K562 (cell line): Measurements from ENCODE around the gene MPV17L2. TPM values are rescaled to one million over a fixed set of nuclear protein-coding genes. Genes with fewer than 3 reads are reported as not detected.

ENCODE experiments used
- EP400 ChIP-seq: fragments of 450-650 bp; IDR thresholded peaks from 2 replicates; pipeline ENCODE4 v1.6.1; 2017; ENCODE audit warnings: antibody characterized with exemption, mild to moderate bottlenecking, moderate library complexity
- HBP1 ChIP-seq: fragments of 450-650 bp; formaldehyde crosslinking; IDR thresholded peaks from 2 replicates; pipeline ENCODE4 v1.4.0; 2022; ENCODE audit warnings: missing genetic modification characterization
- HIVEP1 ChIP-seq: fragments of 250-450 bp; sonication (Bioruptor Pico); IDR thresholded peaks from 2 replicates; pipeline ENCODE4 v1.4.0; 2020; ENCODE audit warnings: mild to moderate bottlenecking
- MLLT1 ChIP-seq, 2 experiments: fragments of 450-650 bp; IDR thresholded peaks; 2 replicates each; pipeline ENCODE4 v1.6.1; 2016
- PPARD ChIP-seq: fragments of 250-450 bp; sonication (Bioruptor Pico); IDR thresholded peaks from 2 replicates; pipeline ENCODE4 v1.8.0; 2022; ENCODE audit warnings: inconsistent platforms, mild to moderate bottlenecking, moderate library complexity
- TOE1 ChIP-seq, 2 experiments: fragments of 450-650 bp in 1 of 2; sonication (generic) in 1 of 2; formaldehyde crosslinking in 1 of 2; IDR thresholded peaks; 2 replicates each; pipeline versions ENCODE4 v1.7.1 to v1.8.0; 2016 to 2022; ENCODE audit warnings: borderline replicate concordance in 2 of 2, mild to moderate bottlenecking in 2 of 2, antibody characterized with exemption in 1 of 2, inconsistent platforms in 1 of 2, low read depth in 1 of 2, missing genetic modification reagents in 1 of 2, moderate library complexity in 1 of 2
- ZNF583 ChIP-seq: fragments of 250-450 bp; sonication (Bioruptor Pico); IDR thresholded peaks from 2 replicates; pipeline ENCODE4 v1.4.0; 2020
- ZNF592 ChIP-seq: fragments of 450-650 bp; IDR thresholded peaks from 2 replicates; pipeline ENCODE4 v1.6.1; 2017; ENCODE audit warnings: antibody characterized with exemption, mild to moderate bottlenecking
- polyA plus RNA-seq, 8 experiments: library from polyadenylated mRNA; depleted of rRNA in 4 of 8; stranded (reverse) in 5 of 8; unstranded in 3 of 8; fragments of >200 nt; fragmentation: Nextera tagmentation in 2 of 8; fragmentation: Illumina TruSeq in 1 of 8; extraction: Ambion mirVana in 2 of 8; extraction: Trizol in 1 of 8; gene quantifications; 2 replicates each; pipeline versions ENCODE4 v1.2.1 to v1.2.3, GENCODE V29; 2011 to 2014; ENCODE audit warnings: inconsistent platforms in 1 of 8, missing spikeins in 1 of 8
- total RNA-seq, 7 experiments: library from RNA; depleted of rRNA in 6 of 7; stranded (reverse); fragments of >200 nt in 6 of 7; fragmentation: Illumina TruSeq in 2 of 7; extraction: Trizol in 2 of 7; gene quantifications; 2 replicates each; pipeline versions ENCODE4 v1.2.1 to v1.2.3, GENCODE V29; 2011 to 2021; ENCODE audit warnings: low replicate concordance in 1 of 7
- TF ChIP-seq, protein P1 (sequence below), 2 experiments: fragments of 450-650 bp in 1 of 2; sonication (generic) in 1 of 2; formaldehyde crosslinking in 1 of 2; IDR thresholded peaks; 2 replicates each; pipeline versions ENCODE4 v1.7.1 to v1.9.0; 2016 to 2022; ENCODE audit warnings: inconsistent platforms in 1 of 2, mild to moderate bottlenecking in 1 of 2, missing genetic modification reagents in 1 of 2

Gene MPV17L2
- total and polyA plus RNA-seq, 9 of the 15 experiments (the other 6 are each of a cell fraction or from before 2014, with no cell fraction given): 10.6 to 60.2 (median 28.5) TPM

DNA sequence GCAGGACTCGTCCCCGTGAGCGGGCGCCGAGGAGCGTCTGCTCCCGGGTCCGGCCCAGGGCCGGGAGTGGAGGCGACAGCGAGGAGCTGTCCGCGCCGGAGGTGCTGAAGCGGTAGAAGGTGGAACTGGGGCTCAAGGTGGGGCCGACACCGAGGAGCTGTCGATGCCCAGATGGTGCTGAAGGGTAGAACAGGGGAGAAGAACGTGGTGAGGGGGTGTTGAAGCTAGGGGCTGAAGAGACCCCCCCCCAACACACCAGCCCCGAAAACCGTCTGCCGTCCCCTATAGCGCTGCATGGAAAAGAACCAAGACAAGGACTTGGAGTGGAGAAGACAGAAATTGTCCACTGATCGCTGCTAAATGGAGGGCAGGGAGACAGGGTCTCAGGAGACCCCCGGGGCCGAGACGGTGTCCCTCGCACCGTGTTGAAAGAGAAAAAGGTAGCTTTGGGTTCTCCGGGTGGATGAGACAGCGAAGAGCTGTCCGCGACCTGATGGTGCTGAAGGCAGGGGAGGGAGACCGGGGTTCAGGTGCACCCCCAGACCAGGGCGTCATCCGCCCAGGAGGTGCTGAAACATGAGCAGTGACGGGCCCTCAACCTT is 40.3 kb downstream of the MPV17L2 start (continued):
- TF ChIP-seq HIVEP1 (CRISPR knock-in tag): no peak
- no peak for TF ChIP-seq HBP1
- TF ChIP-seq TOE1 (IDR thresholded peaks at IDR 0.05; ENCODE audit: borderline replicate concordance): no peak
- no peak for TF ChIP-seq TOE1 (CRISPR knock-in tag; IDR thresholded peaks at IDR 0.05; ENCODE audit: borderline replicate concordance, low read depth)
- 0 out of 2 replicates have a peak, but pooled peaks have one; percentile 31 for TF ChIP-seq ZNF583 (CRISPR knock-in tag)
- TF ChIP-seq, protein P1, sequence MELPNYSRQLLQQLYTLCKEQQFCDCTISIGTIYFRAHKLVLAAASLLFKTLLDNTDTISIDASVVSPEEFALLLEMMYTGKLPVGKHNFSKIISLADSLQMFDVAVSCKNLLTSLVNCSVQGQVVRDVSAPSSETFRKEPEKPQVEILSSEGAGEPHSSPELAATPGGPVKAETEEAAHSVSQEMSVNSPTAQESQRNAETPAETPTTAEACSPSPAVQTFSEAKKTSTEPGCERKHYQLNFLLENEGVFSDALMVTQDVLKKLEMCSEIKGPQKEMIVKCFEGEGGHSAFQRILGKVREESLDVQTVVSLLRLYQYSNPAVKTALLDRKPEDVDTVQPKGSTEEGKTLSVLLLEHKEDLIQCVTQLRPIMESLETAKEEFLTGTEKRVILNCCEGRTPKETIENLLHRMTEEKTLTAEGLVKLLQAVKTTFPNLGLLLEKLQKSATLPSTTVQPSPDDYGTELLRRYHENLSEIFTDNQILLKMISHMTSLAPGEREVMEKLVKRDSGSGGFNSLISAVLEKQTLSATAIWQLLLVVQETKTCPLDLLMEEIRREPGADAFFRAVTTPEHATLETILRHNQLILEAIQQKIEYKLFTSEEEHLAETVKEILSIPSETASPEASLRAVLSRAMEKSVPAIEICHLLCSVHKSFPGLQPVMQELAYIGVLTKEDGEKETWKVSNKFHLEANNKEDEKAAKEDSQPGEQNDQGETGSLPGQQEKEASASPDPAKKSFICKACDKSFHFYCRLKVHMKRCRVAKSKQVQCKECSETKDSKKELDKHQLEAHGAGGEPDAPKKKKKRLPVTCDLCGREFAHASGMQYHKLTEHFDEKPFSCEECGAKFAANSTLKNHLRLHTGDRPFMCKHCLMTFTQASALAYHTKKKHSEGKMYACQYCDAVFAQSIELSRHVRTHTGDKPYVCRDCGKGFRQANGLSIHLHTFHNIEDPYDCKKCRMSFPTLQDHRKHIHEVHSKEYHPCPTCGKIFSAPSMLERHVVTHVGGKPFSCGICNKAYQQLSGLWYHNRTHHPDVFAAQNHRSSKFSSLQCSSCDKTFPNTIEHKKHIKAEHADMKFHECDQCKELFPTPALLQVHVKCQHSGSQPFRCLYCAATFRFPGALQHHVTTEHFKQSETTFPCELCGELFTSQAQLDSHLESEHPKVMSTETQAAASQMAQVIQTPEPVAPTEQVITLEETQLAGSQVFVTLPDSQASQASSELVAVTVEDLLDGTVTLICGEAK (IDR thresholded peaks at IDR 0.05): peak; percentile 75
- TF ChIP-seq, protein P1 (CRISPR knock-in tag; IDR thresholded peaks at IDR 0.05): peak; percentile 34; the same call in 1 of the 2 replicates
- TF ChIP-seq MLLT1 (IDR thresholded peaks at IDR 0.05): no peak
- TF ChIP-seq EP400: no peak
- TF ChIP-seq PPARD (CRISPR knock-in tag): no peak
- TF ChIP-seq ZNF592: no peak
